Measurements from ENCODE around the gene CMTR1.
A peak's percentile ranks its signal among the peaks of the same experiment; 100 is the strongest.

GRCh38 chr6:37516076-37516919 is 83.3 kb downstream of the CMTR1 start:
- TF ChIP-seq POLR2A (IDR thresholded peaks at IDR 0.05): no peak
- peak in 1 of 11 experiments; percentile 17 for TF ChIP-seq CTCF (IDR thresholded peaks at IDR 0.05 in 8 of 11, conservative IDR thresholded peaks at IDR 0.05 in 3 of 11)
- peak; percentile 67 to 74 (median 69) for TF ChIP-seq POLR2AphosphoS5 (IDR thresholded peaks at IDR 0.05)

Measured in spleen (tissue), 7 donors.